HepG2 (cell line): Measurements from ENCODE around the gene ZNF620. TPM values are rescaled to one million over a fixed set of nuclear protein-coding genes. Genes with fewer than 3 reads are reported as not detected.

ENCODE experiments used
- MAFG ChIP-seq: sonication (generic); formaldehyde crosslinking; IDR thresholded peaks from 2 replicates; pipeline ENCODE4 v1.5.1; 2020; ENCODE audit warnings: mild to moderate bottlenecking, missing genetic modification reagents
- MIXL1 ChIP-seq: IDR thresholded peaks from 2 replicates; pipeline ENCODE4 v1.6.1; 2016
- PRMT3 ChIP-seq: sonication (generic); formaldehyde crosslinking; IDR thresholded peaks from 2 replicates; pipeline ENCODE4 v1.8.1; 2022; ENCODE audit warnings: low read depth, mild to moderate bottlenecking, moderate library complexity, missing genetic modification reagents, borderline replicate concordance
- SIX1 ChIP-seq: sonication (generic); formaldehyde crosslinking; IDR thresholded peaks from 2 replicates; pipeline ENCODE4 v1.4.0; 2020; ENCODE audit warnings: missing genetic modification reagents, borderline replicate concordance
- SUZ12 ChIP-seq: fragments of 150-350 bp; IDR thresholded peaks from 2 replicates; pipeline ENCODE4 v1.6.1; 2014; ENCODE audit warnings: low read depth, low read length
- XRCC5 ChIP-seq: fragments of 200-400 bp; formaldehyde crosslinking; optimal IDR thresholded peaks from 2 replicates; pipeline ENCODE3; 2017; ENCODE audit warnings: mild to moderate bottlenecking, low read length
- ZNF501 ChIP-seq: sonication (generic); formaldehyde crosslinking; IDR thresholded peaks from 2 replicates; pipeline ENCODE4 v1.5.1; 2020; ENCODE audit warnings: mild to moderate bottlenecking, moderate library complexity, missing genetic modification reagents
- ZNF549 ChIP-seq: sonication (generic); formaldehyde crosslinking; IDR thresholded peaks from 2 replicates; pipeline ENCODE4 v1.5.0; 2020; ENCODE audit warnings: missing genetic modification reagents
- ZNF790 ChIP-seq: sonication (generic); formaldehyde crosslinking; IDR thresholded peaks from 2 replicates; pipeline ENCODE4 v1.8.0; 2022; ENCODE audit warnings: missing genetic modification reagents, mild to moderate bottlenecking, borderline replicate concordance
- polyA plus RNA-seq, 8 experiments: library from polyadenylated mRNA; depleted of rRNA in 3 of 8; stranded (reverse) in 7 of 8; unstranded in 1 of 8; fragments of >200 nt; fragmentation: Illumina TruSeq in 4 of 8; extraction: Trizol in 4 of 8; gene quantifications; 2 replicates each; pipeline versions ENCODE4 v1.2.1 to v1.2.3, GENCODE V29; 2011 to 2016; ENCODE audit warnings: low read depth in 4 of 8, missing spikeins in 1 of 8, mixed read lengths in 1 of 8; ENCODE audit not compliant: insufficient read depth in 1 of 8
- total RNA-seq, 5 experiments: library from RNA; depleted of rRNA; stranded (reverse); fragments of >200 nt; fragmentation: Illumina TruSeq; extraction: Trizol; gene quantifications; 2 replicates each; pipeline ENCODE4 v1.2.3, GENCODE V29; 2016; ENCODE audit warnings: low read depth in 1 of 5
- TF ChIP-seq, protein P1 (sequence below): sonication (generic); formaldehyde crosslinking; IDR thresholded peaks from 2 replicates; pipeline ENCODE4 v1.5.1; 2020; ENCODE audit warnings: missing genetic modification reagents, mild to moderate bottlenecking, borderline replicate concordance
- TF ChIP-seq, protein P2 (sequence below): sonication (generic); formaldehyde crosslinking; conservative IDR thresholded peaks from 2 replicates; pipeline ENCODE4 v1.8.1; 2023; ENCODE audit warnings: missing genetic modification reagents
- TF ChIP-seq, protein P3 (sequence below): sonication (generic); formaldehyde crosslinking; IDR thresholded peaks from 2 replicates; pipeline ENCODE4 v1.5.0; 2020; ENCODE audit warnings: mild to moderate bottlenecking, missing genetic modification reagents, moderate library complexity
- TF ChIP-seq, protein P4 (sequence below): sonication (generic); formaldehyde crosslinking; IDR thresholded peaks from 2 replicates; pipeline ENCODE4 v1.4.0; 2020; ENCODE audit warnings: missing genetic modification reagents, borderline replicate concordance

The ZNF620 gene
- total and polyA plus RNA-seq, 2 of the 13 experiments (the other 11 are each of a cell fraction or from before 2014, with no cell fraction given): 2.3 to 12.2 TPM

DNA sequence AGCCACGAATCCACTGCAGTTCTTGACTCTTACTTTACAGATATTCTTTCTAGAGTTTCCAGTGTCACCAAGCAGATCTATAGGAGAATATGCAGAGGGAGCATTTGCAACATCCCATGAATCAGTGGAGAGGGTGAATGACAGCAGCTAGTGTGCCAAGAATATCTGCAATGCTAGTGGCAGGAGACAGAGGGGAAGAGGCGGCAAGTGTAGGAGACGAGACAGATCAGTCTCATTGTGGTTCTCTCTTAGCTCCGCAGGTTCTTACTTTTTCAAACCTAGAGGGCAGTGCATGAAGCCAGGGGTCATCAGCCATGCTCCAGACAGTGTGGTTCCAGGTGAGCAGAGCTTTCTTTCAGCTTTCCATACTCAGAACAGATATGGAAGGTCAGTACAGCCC is 28.2 kb upstream of the ZNF620 start (continued):
- TF ChIP-seq ZNF549 (CRISPR knock-in tag) (no peak), PRMT3 (CRISPR knock-in tag) (no peak), MAFG (CRISPR knock-in tag) (no peak), SIX1 (CRISPR knock-in tag) (no peak), ZNF501 (CRISPR knock-in tag) (no peak), SUZ12 (no peak), XRCC5 (no peak), MIXL1 (no peak), ZNF790 (no peak)
- TF ChIP-seq, protein P1, sequence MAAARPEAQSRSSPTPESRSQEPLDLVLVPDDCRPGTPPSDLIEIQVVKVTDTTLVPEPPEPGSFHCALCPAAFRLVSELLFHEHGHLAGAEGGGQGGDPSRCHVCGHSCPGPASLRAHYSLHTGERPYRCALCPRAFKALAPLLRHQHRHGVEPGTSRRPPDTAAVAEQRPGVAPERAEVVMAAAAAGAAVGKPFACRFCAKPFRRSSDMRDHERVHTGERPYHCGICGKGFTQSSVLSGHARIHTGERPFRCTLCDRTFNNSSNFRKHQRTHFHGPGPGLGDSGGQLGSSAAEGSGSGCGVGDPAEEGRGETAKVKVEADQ (CRISPR knock-in tag): 0 out of 2 replicates have a peak, but pooled peaks have one; percentile 2
- TF ChIP-seq, protein P2, sequence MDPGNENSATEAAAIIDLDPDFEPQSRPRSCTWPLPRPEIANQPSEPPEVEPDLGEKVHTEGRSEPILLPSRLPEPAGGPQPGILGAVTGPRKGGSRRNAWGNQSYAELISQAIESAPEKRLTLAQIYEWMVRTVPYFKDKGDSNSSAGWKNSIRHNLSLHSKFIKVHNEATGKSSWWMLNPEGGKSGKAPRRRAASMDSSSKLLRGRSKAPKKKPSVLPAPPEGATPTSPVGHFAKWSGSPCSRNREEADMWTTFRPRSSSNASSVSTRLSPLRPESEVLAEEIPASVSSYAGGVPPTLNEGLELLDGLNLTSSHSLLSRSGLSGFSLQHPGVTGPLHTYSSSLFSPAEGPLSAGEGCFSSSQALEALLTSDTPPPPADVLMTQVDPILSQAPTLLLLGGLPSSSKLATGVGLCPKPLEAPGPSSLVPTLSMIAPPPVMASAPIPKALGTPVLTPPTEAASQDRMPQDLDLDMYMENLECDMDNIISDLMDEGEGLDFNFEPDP: 0 out of 2 replicates have a peak, but pooled peaks have one; percentile 6
- TF ChIP-seq, protein P3, sequence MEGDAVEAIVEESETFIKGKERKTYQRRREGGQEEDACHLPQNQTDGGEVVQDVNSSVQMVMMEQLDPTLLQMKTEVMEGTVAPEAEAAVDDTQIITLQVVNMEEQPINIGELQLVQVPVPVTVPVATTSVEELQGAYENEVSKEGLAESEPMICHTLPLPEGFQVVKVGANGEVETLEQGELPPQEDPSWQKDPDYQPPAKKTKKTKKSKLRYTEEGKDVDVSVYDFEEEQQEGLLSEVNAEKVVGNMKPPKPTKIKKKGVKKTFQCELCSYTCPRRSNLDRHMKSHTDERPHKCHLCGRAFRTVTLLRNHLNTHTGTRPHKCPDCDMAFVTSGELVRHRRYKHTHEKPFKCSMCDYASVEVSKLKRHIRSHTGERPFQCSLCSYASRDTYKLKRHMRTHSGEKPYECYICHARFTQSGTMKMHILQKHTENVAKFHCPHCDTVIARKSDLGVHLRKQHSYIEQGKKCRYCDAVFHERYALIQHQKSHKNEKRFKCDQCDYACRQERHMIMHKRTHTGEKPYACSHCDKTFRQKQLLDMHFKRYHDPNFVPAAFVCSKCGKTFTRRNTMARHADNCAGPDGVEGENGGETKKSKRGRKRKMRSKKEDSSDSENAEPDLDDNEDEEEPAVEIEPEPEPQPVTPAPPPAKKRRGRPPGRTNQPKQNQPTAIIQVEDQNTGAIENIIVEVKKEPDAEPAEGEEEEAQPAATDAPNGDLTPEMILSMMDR: 0 out of 2 replicates have a peak, but pooled peaks have one; percentile 7
- TF ChIP-seq, protein P4, sequence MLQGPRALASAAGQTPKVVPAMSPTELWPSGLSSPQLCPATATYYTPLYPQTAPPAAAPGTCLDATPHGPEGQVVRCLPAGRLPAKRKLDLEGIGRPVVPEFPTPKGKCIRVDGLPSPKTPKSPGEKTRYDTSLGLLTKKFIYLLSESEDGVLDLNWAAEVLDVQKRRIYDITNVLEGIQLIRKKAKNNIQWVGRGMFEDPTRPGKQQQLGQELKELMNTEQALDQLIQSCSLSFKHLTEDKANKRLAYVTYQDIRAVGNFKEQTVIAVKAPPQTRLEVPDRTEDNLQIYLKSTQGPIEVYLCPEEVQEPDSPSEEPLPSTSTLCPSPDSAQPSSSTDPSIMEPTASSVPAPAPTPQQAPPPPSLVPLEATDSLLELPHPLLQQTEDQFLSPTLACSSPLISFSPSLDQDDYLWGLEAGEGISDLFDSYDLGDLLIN: no peak
- TF ChIP-seq, all 625 proteins: peak for 5
